Stimulated activated CD4-positive, alpha-beta T cell treated with anti-CD3 and anti-CD28 coated beads, Interleukin-4, amount 100 ng/mL, for 24 hours (primary cell): ENCODE data around the gene USE1.
A peak's percentile ranks its signal among the peaks of the same experiment; 100 is the strongest.

Experiments used
- DNase-seq: peaks from one replicate; pipeline ENCODE4 v3.0.0-alpha.2; 2020

Gene USE1

GRCh38 chr19:17205237-17206140 is 9.7 kb upstream of the USE1 start:
- peak; percentile 67 for DNase-seq

- DNase-seq: no peak
Observed at GRCh38 chr19:17206736-17207581, 8.2 kb upstream of the USE1 start.

- DNase-seq: peak; percentile 42
Observed at GRCh38 chr19:17209126-17210036, 5.8 kb upstream of the USE1 start.

- DNase-seq: no peak
Observed at GRCh38 chr19:17210296-17210695, 4.9 kb upstream of the USE1 start.

- no peak for DNase-seq
Observed at GRCh38 chr19:17211547-17212446, 3.4 kb upstream of the USE1 start.

GRCh38 chr19:17213334-17213733 is 1.8 kb upstream of the USE1 start:
- no peak for DNase-seq

GRCh38 chr19:17214508-17215126 is 540 bp upstream of the USE1 start:
- DNase-seq: no peak

GRCh38 chr19:17216058-17216670 is 1.0 kb downstream of the USE1 start:
- no peak for DNase-seq

GRCh38 chr19:17219286-17219685 is 4.1 kb downstream of the USE1 start:
- DNase-seq: no peak

GRCh38 chr19:17220207-17220758 is 5.1 kb downstream of the USE1 start:
- DNase-seq: peak; percentile 29

GRCh38 chr19:17225053-17225452 is 9.9 kb downstream of the USE1 start:
- DNase-seq: no peak

GRCh38 chr19:17226002-17226933 is 11.1 kb downstream of the USE1 start, which contains the start of gene OCEL1:
OCEL1 (plus strand) TSS chr19:17226226; CDS start chr19:17226248, 22 bp downstream.
- DNase-seq: peak; percentile 98

- DNase-seq: no peak
Observed at GRCh38 chr19:17227798-17228367, 12.7 kb downstream of the USE1 start.

- DNase-seq: no peak
Observed at GRCh38 chr19:17229890-17230289, 14.7 kb downstream of the USE1 start.

GRCh38 chr19:17232258-17232657 is 17.1 kb downstream of the USE1 start:
- DNase-seq: no peak

GRCh38 chr19:17234911-17235299 is 19.7 kb downstream of the USE1 start:
- DNase-seq: peak; percentile 67

GRCh38 chr19:17235300-17235970 is 20.3 kb downstream of the USE1 start:
- peak; percentile 72 for DNase-seq
